ENCODE results near the gene SCGB1C1. TPM values are rescaled to one million over a fixed set of nuclear protein-coding genes. Genes with fewer than 3 reads are reported as not detected.

SCGB1C1 gene
- total and polyA plus RNA-seq, 2 donors (not counting 1 experiment from before 2014, with no cell fraction given): not detected

DNA sequence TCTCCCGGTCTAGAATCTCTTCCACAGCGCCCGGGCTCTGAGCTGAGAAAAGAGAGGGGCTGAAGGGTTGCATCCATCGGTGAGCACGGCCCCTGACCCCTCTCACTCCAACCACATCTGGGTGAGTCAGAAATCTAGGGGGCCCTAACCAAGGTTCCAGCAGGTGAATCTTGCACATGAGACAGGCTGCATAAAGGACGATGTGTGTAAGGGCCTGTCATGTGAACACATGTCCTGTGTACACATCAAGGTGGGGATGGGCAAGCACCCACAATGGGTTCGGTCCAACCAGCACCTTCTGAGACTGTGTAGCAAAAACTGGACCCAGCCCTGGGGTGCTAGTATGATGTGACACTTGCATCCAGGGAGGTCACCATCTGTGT is 13.1 kb downstream of the SCGB1C1 start:
- Histone ChIP-seq H3K27ac (ENCODE audit: low read length in 2 of 2) (no peak overlapping the region), H3K4me1 (ENCODE audit: control insufficient read depth in 2 of 2, insufficient read depth in 2 of 2, low read length in 2 of 2) (peaks cover 26 to 47% of the 10 kb centered on the region in 2 donors), H3K9me3 (ENCODE audit: control extremely low read depth in 1 of 3, control insufficient read depth in 2 of 3, insufficient read depth in 1 of 3, low read length in 2 of 3) (no peaks in the 10 kb centered on the region), H3K4me2 (replicated peaks; ENCODE audit: low read depth, low read length, poor library complexity, severe bottlenecking) (peak overlapping the region; percentile 98), H3K36me3 (replicated peaks in 1 of 2; ENCODE audit: control extremely low read depth in 1 of 2, control insufficient read depth in 1 of 2, extremely low read depth in 1 of 2, insufficient read depth in 2 of 2, low read length in 1 of 2) (peaks cover 0 to 43% of the 10 kb centered on the region in 2 experiments), H3K79me2 (ENCODE audit: control insufficient read depth, insufficient read depth, low read length) (peaks cover 67% of the 10 kb centered on the region), H3K9ac (ENCODE audit: low read length) (peak overlapping the region; percentile 93), H4K20me1 (ENCODE audit: control insufficient read depth, insufficient read depth, low read length, poor library complexity, severe bottlenecking) (peaks cover 76% of the 10 kb centered on the region), H2AFZ (ENCODE audit: insufficient read depth, low read depth, low read length, poor library complexity, severe bottlenecking) (no peak overlapping the region), H3K4me3 (ENCODE audit: control extremely low read depth in 1 of 5, extremely low read depth in 1 of 5, insufficient read depth in 1 of 5, low read depth in 2 of 5, low read length in 4 of 5) (peak overlapping the region in 4 of 5 experiments; percentile 87 to 98 (median 90)), H3K27me3 (replicated peaks in 1 of 4; ENCODE audit: control extremely low read depth in 1 of 4, control insufficient read depth in 3 of 4, insufficient read depth in 4 of 4, low read length in 3 of 4) (no peaks in the 10 kb centered on the region)
- DNase-seq (no peak), ATAC-seq (ENCODE audit: low read depth) (no peak)
- ChIA-PET CTCF (interaction anchor here (1.3 to 4.0 kb wide), 4 partner anchors 45 to 244 kb away, joined by 4 to 33 read pairs (median 6); partner anchors contain the start of gene PTDSS2), POLR2A (interaction anchor here (0.9 to 3.2 kb wide), 2 partner anchors 30 to 209 kb away, joined by 3 to 25 read pairs; partner anchors contain the start of genes PSMD13, SIGIRR and SIRT3)
- Mint-ChIP-seq H3K27me3 (no peaks in the 10 kb centered on the region), H3K4me3 (peak overlapping the region; percentile 98), H3K27ac (peak overlapping the region; percentile 100), H3K4me1 (peaks cover 57% of the 10 kb centered on the region), H3K9me3 (ENCODE audit: insufficient read depth) (no peaks in the 10 kb centered on the region)
- TF ChIP-seq EZH2 (IDR thresholded peaks at IDR 0.05; ENCODE audit: borderline replicate concordance, insufficient read depth, low read depth, low read length, poor library complexity, severe bottlenecking): no peak
- TF ChIP-seq, protein P1, sequence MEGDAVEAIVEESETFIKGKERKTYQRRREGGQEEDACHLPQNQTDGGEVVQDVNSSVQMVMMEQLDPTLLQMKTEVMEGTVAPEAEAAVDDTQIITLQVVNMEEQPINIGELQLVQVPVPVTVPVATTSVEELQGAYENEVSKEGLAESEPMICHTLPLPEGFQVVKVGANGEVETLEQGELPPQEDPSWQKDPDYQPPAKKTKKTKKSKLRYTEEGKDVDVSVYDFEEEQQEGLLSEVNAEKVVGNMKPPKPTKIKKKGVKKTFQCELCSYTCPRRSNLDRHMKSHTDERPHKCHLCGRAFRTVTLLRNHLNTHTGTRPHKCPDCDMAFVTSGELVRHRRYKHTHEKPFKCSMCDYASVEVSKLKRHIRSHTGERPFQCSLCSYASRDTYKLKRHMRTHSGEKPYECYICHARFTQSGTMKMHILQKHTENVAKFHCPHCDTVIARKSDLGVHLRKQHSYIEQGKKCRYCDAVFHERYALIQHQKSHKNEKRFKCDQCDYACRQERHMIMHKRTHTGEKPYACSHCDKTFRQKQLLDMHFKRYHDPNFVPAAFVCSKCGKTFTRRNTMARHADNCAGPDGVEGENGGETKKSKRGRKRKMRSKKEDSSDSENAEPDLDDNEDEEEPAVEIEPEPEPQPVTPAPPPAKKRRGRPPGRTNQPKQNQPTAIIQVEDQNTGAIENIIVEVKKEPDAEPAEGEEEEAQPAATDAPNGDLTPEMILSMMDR (IDR thresholded peaks at IDR 0.05): no peak
- WGBS (ENCODE audit: insufficient coverage): 86% methylated on average over 2 of the region's 7 CpGs
- intact Hi-C loops (cut with micrococcal nuclease): loop anchor here (5.0 kb wide), 2 partner anchors 331 to 591 kb away; partner anchors contain the start of genes HRAS, LRRC56 and SLC25A22
